Stimulated activated CD4-positive, alpha-beta T cell treated with anti-CD3 and anti-CD28 coated beads, TNF-alpha, amount 100 ng/mL, for 48 hours (primary cell): ENCODE data around the gene KRTAP5-10.
"Not testable (repeated sequence)": the region's sequence is repeated elsewhere in the genome, so short reads cannot be mapped to it uniquely, and the experiment has no call there.

ENCODE experiments used
- DNase-seq, 3 donors: peaks; one replicate each; pipeline ENCODE4 v3.0.0-alpha.2; 2020; ENCODE audit warnings: low read depth in 3 of 3

KRTAP5-10 gene

GRCh38 chr11:71572811-71573210 is 7.4 kb downstream of the KRTAP5-10 start:
- DNase-seq, result no peak

GRCh38 chr11:71574418-71574817 is 9.1 kb downstream of the KRTAP5-10 start:
- no peak for DNase-seq

GRCh38 chr11:71575723-71576424 is 10.5 kb downstream of the KRTAP5-10 start:
- DNase-seq, result no peak

GRCh38 chr11:71576688-71577465 is 11.5 kb downstream of the KRTAP5-10 start:
- DNase-seq, result not testable (repeated sequence)

GRCh38 chr11:71577469-71578004 is 12.2 kb downstream of the KRTAP5-10 start:
- no peak for DNase-seq

GRCh38 chr11:71579513-71579912 is 14.2 kb downstream of the KRTAP5-10 start:
- DNase-seq, result not testable (repeated sequence)

- DNase-seq, result peak in 1 of 3 donors; percentile 8
Observed at GRCh38 chr11:71580057-71581003, 15.0 kb downstream of the KRTAP5-10 start.

GRCh38 chr11:71581826-71582225 is 16.5 kb downstream of the KRTAP5-10 start:
- DNase-seq, result no peak

- DNase-seq, result no peak
Observed at GRCh38 chr11:71582309-71582895, 17.0 kb downstream of the KRTAP5-10 start, which contains the start of gene KRTAP5-11. KRTAP5-11 (minus strand) TSS chr11:71582875; CDS start chr11:71582837, 38 bp downstream.

- DNase-seq, result not testable (repeated sequence)
Observed at GRCh38 chr11:71582969-71583368, 17.6 kb downstream of the KRTAP5-10 start.

GRCh38 chr11:71585673-71586072 is 20.3 kb downstream of the KRTAP5-10 start:
- not testable (repeated sequence) for DNase-seq

- not testable (repeated sequence) for DNase-seq
Observed at GRCh38 chr11:71588314-71588713, 23.0 kb downstream of the KRTAP5-10 start.

GRCh38 chr11:71588822-71589545 is 23.6 kb downstream of the KRTAP5-10 start:
- DNase-seq, result peak; percentile 23 to 54 (median 35)

GRCh38 chr11:71589546-71589920 is 24.2 kb downstream of the KRTAP5-10 start:
- not testable (repeated sequence) for DNase-seq

- DNase-seq, result not testable (repeated sequence)
Observed at GRCh38 chr11:71603221-71603620, 37.9 kb downstream of the KRTAP5-10 start.

- DNase-seq, result peak in 1 of 3 donors; percentile 8
Observed at GRCh38 chr11:71604798-71605488, 39.6 kb downstream of the KRTAP5-10 start.

- DNase-seq, result not testable (repeated sequence)
Observed at GRCh38 chr11:71606853-71607519, 41.6 kb downstream of the KRTAP5-10 start.

GRCh38 chr11:71607520-71608216 is 42.3 kb downstream of the KRTAP5-10 start:
- DNase-seq, result not testable (repeated sequence)
